B cell (primary cell): ENCODE data around the gene OCA2. TPM values are rescaled to one million over a fixed set of nuclear protein-coding genes. Genes with fewer than 3 reads are reported as not detected.

Source experiments
- ATAC-seq: fragments of 200-7000 bp; cut with Tn5 transposase; one replicate; pipeline ENCODE4 v1.10.0; 2021; ENCODE audit warnings: low read depth, mild to moderate bottlenecking, moderate number of reproducible peaks, moderate library complexity
- CTCF ChIA-PET: fragments of 350-600 bp; sonication (Branson Sonifier 250); formaldehyde crosslinking; loops from one replicate; lab custom pipeline; 2021; ENCODE audit warnings: antibody characterized with exemption, inconsistent platforms; lab: Charles Lee
- POLR2A ChIA-PET: fragments of 350-600 bp; sonication (Branson Sonifier 250); formaldehyde crosslinking; loops from one replicate; lab custom pipeline; 2021; ENCODE audit warnings: antibody characterized with exemption; lab: Charles Lee
- DNase-seq: peaks from one replicate; pipeline ENCODE4 v3.0.0; 2013
- H2AFZ ChIP-seq: 2 replicates; pipeline ENCODE4 v1.6.1; 2012; ENCODE audit warnings: mild to moderate bottlenecking, low read depth, low read length; ENCODE audit not compliant: insufficient read depth, poor library complexity, severe bottlenecking
- H3K27ac ChIP-seq, 2 donors: 1 replicate in 1 of 2; 2 replicates in 1 of 2; pipeline ENCODE4 v1.5.1; 2012 to 2013; ENCODE audit warnings: low read length in 2 of 2, mild to moderate bottlenecking in 2 of 2, moderate library complexity in 1 of 2
- H3K27me3 ChIP-seq, 4 experiments: fragments of 200-600 bp in 1 of 4; sonication (generic) in 1 of 4; replicated peaks in 1 of 4; 1 replicate in 2 of 4; 2 replicates in 2 of 4; pipeline versions ENCODE4 v1.6.1 to v1.7.0; 2013 to 2016; ENCODE audit warnings: low read length in 3 of 4, mild to moderate bottlenecking in 2 of 4, mixed read lengths in 1 of 4, moderate library complexity in 1 of 4; ENCODE audit not compliant: insufficient read depth in 4 of 4, control insufficient read depth in 3 of 4; ENCODE audit errors: control extremely low read depth in 1 of 4
- H3K36me3 ChIP-seq, 2 experiments: replicated peaks in 1 of 2; 1 replicate in 1 of 2; 2 replicates in 1 of 2; pipeline versions ENCODE4 v1.6.1 to v1.7.1; 2013; ENCODE audit warnings: low read length in 1 of 2; ENCODE audit not compliant: insufficient read depth in 2 of 2, control insufficient read depth in 1 of 2; ENCODE audit errors: control extremely low read depth in 1 of 2, extremely low read depth in 1 of 2
- H3K4me1 ChIP-seq, 2 donors: fragments of 200-600 bp in 1 of 2; sonication (generic) in 1 of 2; 1 replicate in 1 of 2; 2 replicates in 1 of 2; pipeline versions ENCODE4 v1.5.1 to v1.6.1; 2013 to 2017; ENCODE audit warnings: low read length in 2 of 2; ENCODE audit not compliant: control insufficient read depth in 2 of 2, insufficient read depth in 2 of 2
- H3K4me2 ChIP-seq: replicated peaks from 2 replicates; pipeline ENCODE3; 2012; ENCODE audit warnings: mild to moderate bottlenecking, low read depth, low read length; ENCODE audit not compliant: poor library complexity, severe bottlenecking
- H3K4me3 ChIP-seq, 5 experiments: fragments of 200-600 bp in 1 of 5; sonication (generic) in 1 of 5; 1 replicate in 3 of 5; 2 replicates in 2 of 5; pipeline versions ENCODE4 v1.5.1 to v1.7.0; 2011 to 2016; ENCODE audit warnings: low read length in 4 of 5, mild to moderate bottlenecking in 4 of 5, low read depth in 2 of 5, control low read depth in 1 of 5, moderate library complexity in 1 of 5; ENCODE audit not compliant: insufficient read depth in 1 of 5; ENCODE audit errors: control extremely low read depth in 1 of 5, extremely low read depth in 1 of 5
- H3K79me2 ChIP-seq: fragments of 200-600 bp; sonication (generic); one replicate; pipeline ENCODE4 v1.6.0; 2016; ENCODE audit warnings: low read length; ENCODE audit not compliant: control insufficient read depth, insufficient read depth
- H3K9ac ChIP-seq: fragments of 200-600 bp; sonication (generic); 2 replicates; pipeline ENCODE4 v1.6.1; 2017; ENCODE audit warnings: mild to moderate bottlenecking, low read length, moderate library complexity
- H3K9me3 ChIP-seq, 3 donors: one replicate each; pipeline versions ENCODE4 v1.6.1 to v1.7.1; 2013; ENCODE audit warnings: low read length in 2 of 3; ENCODE audit not compliant: control insufficient read depth in 2 of 3, insufficient read depth in 1 of 3; ENCODE audit errors: control extremely low read depth in 1 of 3
- H4K20me1 ChIP-seq: 2 replicates; pipeline ENCODE4 v1.6.0; 2012; ENCODE audit warnings: mild to moderate bottlenecking, low read length; ENCODE audit not compliant: insufficient read depth, control insufficient read depth, poor library complexity, severe bottlenecking
- H3K27ac Mint-ChIP-seq: one replicate; pipeline ENCODE4 v1.8.0; 2021; ENCODE audit warnings: mixed read lengths
- H3K27me3 Mint-ChIP-seq: one replicate; pipeline ENCODE4 v1.8.0; 2021; ENCODE audit warnings: mixed read lengths
- H3K4me1 Mint-ChIP-seq: one replicate; pipeline ENCODE4 v1.8.0; 2021; ENCODE audit warnings: mixed read lengths
- H3K4me3 Mint-ChIP-seq: one replicate; pipeline ENCODE4 v1.8.0; 2021; ENCODE audit warnings: mixed read lengths
- H3K9me3 Mint-ChIP-seq: one replicate; pipeline ENCODE4 v1.8.0; 2022; ENCODE audit warnings: mixed read lengths; ENCODE audit not compliant: insufficient read depth
- EZH2 ChIP-seq: IDR thresholded peaks from 2 replicates; pipeline ENCODE4 v1.6.1; 2012; ENCODE audit warnings: borderline replicate concordance, low read depth, mild to moderate bottlenecking, moderate library complexity, low read length; ENCODE audit not compliant: insufficient read depth, poor library complexity, severe bottlenecking
- WGBS: methylation state at CpG from one replicate; pipeline ENCODE4 v1.1.5; 2013; ENCODE audit warnings: missing lambda C conversion rate; ENCODE audit not compliant: insufficient coverage; 5-methylcytosine and 5-hydroxymethylcytosine counted together
- intact Hi-C: fragments of 100-400 bp; cut with micrococcal nuclease; formaldehyde crosslinking; loops from one replicate; pipeline ENCODE4 v1.10.0; 2022
- polyA plus RNA-seq: library from polyadenylated mRNA; depleted of rRNA; stranded (reverse); fragments of >200 nt; gene quantifications from 2 replicates; pipeline ENCODE4 v1.2.3, GENCODE V29; 2012
- total RNA-seq, 2 donors: library from RNA; stranded (reverse); fragments of 120-200 nt in 1 of 2; gene quantifications; 1 replicate in 1 of 2; 2 replicates in 1 of 2; pipeline versions ENCODE4 v1.2.3 to v1.2.4, GENCODE V29; 2013 to 2022
- TF ChIP-seq, protein P1 (sequence below): fragments of 200-600 bp; IDR thresholded peaks from one replicate; pipeline ENCODE4 v1.8.0; 2022; ENCODE audit warnings: antibody characterized with exemption, mild to moderate bottlenecking

The OCA2 gene
- total and polyA plus RNA-seq, 2 donors (not counting 1 experiment from before 2014, with no cell fraction given) = 0.12 TPM; not detected in 1

DNA sequence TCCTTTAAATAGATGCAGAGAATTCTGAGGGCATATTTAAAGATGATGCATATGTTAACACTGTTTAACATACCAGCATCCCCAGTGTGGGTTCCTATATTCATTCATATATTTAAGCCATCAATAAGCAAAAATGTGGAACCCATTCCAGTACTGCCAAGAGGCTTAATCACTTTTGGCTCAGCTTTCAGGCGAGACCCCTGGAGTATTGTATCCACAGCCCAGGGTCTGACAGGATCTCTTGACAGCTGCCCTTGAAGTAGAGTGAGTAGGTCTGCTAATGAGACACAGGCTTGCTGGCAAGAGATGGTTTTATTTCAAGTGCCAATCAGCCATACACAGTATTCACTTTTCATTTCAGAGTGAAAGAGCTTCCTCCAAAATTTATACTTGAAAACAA lies 367.3 kb downstream of the OCA2 start:
- intact Hi-C loops = no loop called here
- Mint-ChIP-seq H3K4me3 (no peak overlapping the region), H3K27me3 (no peaks in the 10 kb centered on the region), H3K27ac (no peak overlapping the region), H3K4me1 (no peaks in the 10 kb centered on the region), H3K9me3 (peaks cover 11% of the 10 kb centered on the region)
- no peaks in the 10 kb centered on the region for H4K20me1 ChIP-seq
- no peaks in the 10 kb centered on the region for H3K36me3 ChIP-seq
- no peak for ATAC-seq
- ChIA-PET CTCF (no interaction called here), POLR2A (no interaction called here)
- H3K9me3 ChIP-seq = peaks cover 2 to 23% (median 14%) of the 10 kb centered on the region in 3 donors
- H3K79me2 ChIP-seq = no peaks in the 10 kb centered on the region
- TF ChIP-seq, protein P1, sequence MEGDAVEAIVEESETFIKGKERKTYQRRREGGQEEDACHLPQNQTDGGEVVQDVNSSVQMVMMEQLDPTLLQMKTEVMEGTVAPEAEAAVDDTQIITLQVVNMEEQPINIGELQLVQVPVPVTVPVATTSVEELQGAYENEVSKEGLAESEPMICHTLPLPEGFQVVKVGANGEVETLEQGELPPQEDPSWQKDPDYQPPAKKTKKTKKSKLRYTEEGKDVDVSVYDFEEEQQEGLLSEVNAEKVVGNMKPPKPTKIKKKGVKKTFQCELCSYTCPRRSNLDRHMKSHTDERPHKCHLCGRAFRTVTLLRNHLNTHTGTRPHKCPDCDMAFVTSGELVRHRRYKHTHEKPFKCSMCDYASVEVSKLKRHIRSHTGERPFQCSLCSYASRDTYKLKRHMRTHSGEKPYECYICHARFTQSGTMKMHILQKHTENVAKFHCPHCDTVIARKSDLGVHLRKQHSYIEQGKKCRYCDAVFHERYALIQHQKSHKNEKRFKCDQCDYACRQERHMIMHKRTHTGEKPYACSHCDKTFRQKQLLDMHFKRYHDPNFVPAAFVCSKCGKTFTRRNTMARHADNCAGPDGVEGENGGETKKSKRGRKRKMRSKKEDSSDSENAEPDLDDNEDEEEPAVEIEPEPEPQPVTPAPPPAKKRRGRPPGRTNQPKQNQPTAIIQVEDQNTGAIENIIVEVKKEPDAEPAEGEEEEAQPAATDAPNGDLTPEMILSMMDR = no peak
- TF ChIP-seq EZH2 = no peak
- H3K27me3 ChIP-seq = no peaks in the 10 kb centered on the region
- no peaks in the 10 kb centered on the region for H3K4me1 ChIP-seq
- H3K4me3 ChIP-seq = no peak overlapping the region
- H3K9ac ChIP-seq = no peak overlapping the region
- WGBS = 57% methylated on average over 1 of the region's 1 CpG
- H3K4me2 ChIP-seq = no peak overlapping the region
- DNase-seq = no peak
- no peak overlapping the region for H3K27ac ChIP-seq
- no peak overlapping the region for H2AFZ ChIP-seq

DNA sequence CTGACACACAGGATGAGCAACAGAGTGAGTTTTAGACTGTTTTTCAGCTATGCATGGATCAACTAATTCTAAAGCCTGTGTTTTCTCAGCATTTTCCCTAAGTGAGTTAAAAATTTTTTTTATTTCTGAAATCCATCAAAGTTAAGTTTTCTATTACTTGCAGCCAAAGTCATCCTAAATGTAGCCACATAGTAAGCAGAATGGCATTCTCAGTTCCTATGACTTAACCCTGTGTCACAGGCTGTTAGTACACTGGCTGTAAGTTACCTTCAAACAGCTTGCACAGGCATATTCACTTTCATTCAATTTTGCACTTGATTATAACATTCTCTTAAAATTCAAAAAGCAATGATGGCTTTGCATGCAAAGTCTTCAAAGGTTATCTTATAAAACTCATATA lies 368.2 kb downstream of the OCA2 start:
- DNase-seq (no peak), ATAC-seq (no peak)

More for the DNA sequence above, 368.2 kb downstream of the OCA2 start:
- H3K9me3 Mint-ChIP-seq = peaks cover 11% of the 10 kb centered on the region
- H3K4me1 Mint-ChIP-seq = no peaks in the 10 kb centered on the region
- Histone ChIP-seq H3K4me3 (no peak overlapping the region), H3K9me3 (peaks cover 2 to 23% (median 14%) of the 10 kb centered on the region in 3 donors), H3K4me1 (no peaks in the 10 kb centered on the region), H3K4me2 (no peak overlapping the region), H4K20me1 (no peaks in the 10 kb centered on the region), H3K79me2 (no peaks in the 10 kb centered on the region), H3K9ac (no peak overlapping the region), H3K36me3 (no peaks in the 10 kb centered on the region), H3K27me3 (no peaks in the 10 kb centered on the region), H3K27ac (no peak overlapping the region), H2AFZ (no peak overlapping the region)
- POLR2A ChIA-PET = no interaction called here
- H3K4me3 Mint-ChIP-seq = no peak overlapping the region
- CTCF ChIA-PET = no interaction called here
- intact Hi-C loops = no loop called here
- no peak overlapping the region for H3K27ac Mint-ChIP-seq
- no peaks in the 10 kb centered on the region for H3K27me3 Mint-ChIP-seq
- no peak for TF ChIP-seq EZH2
- TF ChIP-seq, protein P1 = no peak
